HL-60 (cell line): ENCODE measurements around the gene FNIP2.

Experiments
- DNase-seq, 2 experiments: peaks; one replicate each; pipeline ENCODE4 v3.0.0-alpha.2; 2010 to 2020; ENCODE audit warnings: low read depth in 1 of 2, low spot score in 1 of 2
- H3K27ac ChIP-seq: fragments of 250-450 bp; sonication (Bioruptor Pico); replicated peaks from 2 replicates; pipeline ENCODE4 v1.5.1; 2020; ENCODE audit warnings: mild to moderate bottlenecking, moderate library complexity
- H3K27me3 ChIP-seq: fragments of 250-450 bp; sonication (Bioruptor Pico); 2 replicates; pipeline ENCODE4 v1.5.1; 2021; ENCODE audit warnings: mild to moderate bottlenecking, moderate library complexity; ENCODE audit not compliant: insufficient read depth, poor library complexity, severe bottlenecking
- H3K4me3 ChIP-seq: replicated peaks from 2 replicates; pipeline ENCODE4 v1.5.1; 2011; ENCODE audit warnings: mild to moderate bottlenecking, control low read depth, low read length; ENCODE audit not compliant: insufficient read depth
- GABPA ChIP-seq: IDR thresholded peaks from 2 replicates; pipeline ENCODE4 v1.6.1; 2012; ENCODE audit warnings: low read depth
- POLR2AphosphoS5 ChIP-seq: IDR thresholded peaks from 2 replicates; pipeline ENCODE4 v1.6.1; 2012; ENCODE audit warnings: low read depth
- SPI1 ChIP-seq: IDR thresholded peaks from 2 replicates; pipeline ENCODE4 v1.6.1; 2012; ENCODE audit warnings: low read depth, mild to moderate bottlenecking, borderline replicate concordance
- TF ChIP-seq, protein P1 (sequence below): IDR thresholded peaks from 2 replicates; pipeline ENCODE4 v1.6.1; 2012; ENCODE audit warnings: low read depth; ENCODE audit not compliant: insufficient replicate concordance
- TF ChIP-seq, protein P2 (sequence below): IDR thresholded peaks from one replicate; pipeline ENCODE4 v1.5.1; 2011; ENCODE audit warnings: low read length, control low read depth, inconsistent platforms; ENCODE audit not compliant: insufficient read depth

Gene FNIP2

DNA sequence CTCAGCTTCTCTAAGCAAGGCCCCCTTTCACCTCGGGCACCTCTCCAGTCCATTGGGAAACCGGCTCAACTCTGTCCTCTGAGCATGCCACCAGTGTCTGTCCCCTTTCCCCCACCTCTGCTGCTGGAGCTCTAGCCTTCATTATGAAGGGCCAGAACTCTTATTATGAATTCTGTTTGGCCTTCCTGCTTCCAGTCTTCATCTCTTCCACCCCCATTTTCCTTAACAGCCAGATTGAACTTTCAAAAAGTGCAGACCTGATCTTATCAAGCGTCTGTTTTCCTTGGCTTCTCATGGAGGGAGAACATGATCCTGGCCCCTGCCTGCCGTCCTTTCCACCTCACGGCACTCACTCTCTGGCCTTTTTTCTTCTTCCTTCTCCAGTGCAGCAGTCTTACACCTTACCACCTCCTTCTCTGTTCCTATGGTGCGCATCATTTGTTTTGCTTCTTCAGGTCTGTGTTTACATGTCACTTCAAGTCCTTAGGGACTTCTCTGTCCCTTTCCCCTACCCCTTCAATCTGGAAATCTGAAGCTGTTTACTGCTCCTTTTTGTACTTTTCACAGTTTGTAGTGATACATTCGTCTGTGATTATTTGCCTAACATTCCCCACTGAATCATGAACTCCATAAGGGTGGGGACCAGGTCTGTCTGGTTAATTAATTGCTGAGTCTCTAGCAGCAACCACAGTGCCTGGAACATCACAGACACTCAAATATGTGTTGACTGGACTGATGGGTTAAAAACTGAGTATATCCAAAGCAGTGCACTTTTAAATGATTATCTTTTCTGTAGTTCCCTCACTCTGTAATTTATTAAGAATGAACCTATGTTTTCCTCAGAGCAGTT is 55.8 kb downstream of the FNIP2 start:
- no peak overlapping the region for H3K27ac ChIP-seq
- no peak for DNase-seq
- H3K27me3 ChIP-seq, result no peaks in the 10 kb centered on the region
- TF ChIP-seq POLR2AphosphoS5 (no peak), SPI1 (no peak), GABPA (no peak)
- TF ChIP-seq, protein P1, sequence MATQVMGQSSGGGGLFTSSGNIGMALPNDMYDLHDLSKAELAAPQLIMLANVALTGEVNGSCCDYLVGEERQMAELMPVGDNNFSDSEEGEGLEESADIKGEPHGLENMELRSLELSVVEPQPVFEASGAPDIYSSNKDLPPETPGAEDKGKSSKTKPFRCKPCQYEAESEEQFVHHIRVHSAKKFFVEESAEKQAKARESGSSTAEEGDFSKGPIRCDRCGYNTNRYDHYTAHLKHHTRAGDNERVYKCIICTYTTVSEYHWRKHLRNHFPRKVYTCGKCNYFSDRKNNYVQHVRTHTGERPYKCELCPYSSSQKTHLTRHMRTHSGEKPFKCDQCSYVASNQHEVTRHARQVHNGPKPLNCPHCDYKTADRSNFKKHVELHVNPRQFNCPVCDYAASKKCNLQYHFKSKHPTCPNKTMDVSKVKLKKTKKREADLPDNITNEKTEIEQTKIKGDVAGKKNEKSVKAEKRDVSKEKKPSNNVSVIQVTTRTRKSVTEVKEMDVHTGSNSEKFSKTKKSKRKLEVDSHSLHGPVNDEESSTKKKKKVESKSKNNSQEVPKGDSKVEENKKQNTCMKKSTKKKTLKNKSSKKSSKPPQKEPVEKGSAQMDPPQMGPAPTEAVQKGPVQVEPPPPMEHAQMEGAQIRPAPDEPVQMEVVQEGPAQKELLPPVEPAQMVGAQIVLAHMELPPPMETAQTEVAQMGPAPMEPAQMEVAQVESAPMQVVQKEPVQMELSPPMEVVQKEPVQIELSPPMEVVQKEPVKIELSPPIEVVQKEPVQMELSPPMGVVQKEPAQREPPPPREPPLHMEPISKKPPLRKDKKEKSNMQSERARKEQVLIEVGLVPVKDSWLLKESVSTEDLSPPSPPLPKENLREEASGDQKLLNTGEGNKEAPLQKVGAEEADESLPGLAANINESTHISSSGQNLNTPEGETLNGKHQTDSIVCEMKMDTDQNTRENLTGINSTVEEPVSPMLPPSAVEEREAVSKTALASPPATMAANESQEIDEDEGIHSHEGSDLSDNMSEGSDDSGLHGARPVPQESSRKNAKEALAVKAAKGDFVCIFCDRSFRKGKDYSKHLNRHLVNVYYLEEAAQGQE, result no peak
- TF ChIP-seq, protein P2, sequence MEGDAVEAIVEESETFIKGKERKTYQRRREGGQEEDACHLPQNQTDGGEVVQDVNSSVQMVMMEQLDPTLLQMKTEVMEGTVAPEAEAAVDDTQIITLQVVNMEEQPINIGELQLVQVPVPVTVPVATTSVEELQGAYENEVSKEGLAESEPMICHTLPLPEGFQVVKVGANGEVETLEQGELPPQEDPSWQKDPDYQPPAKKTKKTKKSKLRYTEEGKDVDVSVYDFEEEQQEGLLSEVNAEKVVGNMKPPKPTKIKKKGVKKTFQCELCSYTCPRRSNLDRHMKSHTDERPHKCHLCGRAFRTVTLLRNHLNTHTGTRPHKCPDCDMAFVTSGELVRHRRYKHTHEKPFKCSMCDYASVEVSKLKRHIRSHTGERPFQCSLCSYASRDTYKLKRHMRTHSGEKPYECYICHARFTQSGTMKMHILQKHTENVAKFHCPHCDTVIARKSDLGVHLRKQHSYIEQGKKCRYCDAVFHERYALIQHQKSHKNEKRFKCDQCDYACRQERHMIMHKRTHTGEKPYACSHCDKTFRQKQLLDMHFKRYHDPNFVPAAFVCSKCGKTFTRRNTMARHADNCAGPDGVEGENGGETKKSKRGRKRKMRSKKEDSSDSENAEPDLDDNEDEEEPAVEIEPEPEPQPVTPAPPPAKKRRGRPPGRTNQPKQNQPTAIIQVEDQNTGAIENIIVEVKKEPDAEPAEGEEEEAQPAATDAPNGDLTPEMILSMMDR, result no peak
- H3K4me3 ChIP-seq, result no peak overlapping the region

DNA sequence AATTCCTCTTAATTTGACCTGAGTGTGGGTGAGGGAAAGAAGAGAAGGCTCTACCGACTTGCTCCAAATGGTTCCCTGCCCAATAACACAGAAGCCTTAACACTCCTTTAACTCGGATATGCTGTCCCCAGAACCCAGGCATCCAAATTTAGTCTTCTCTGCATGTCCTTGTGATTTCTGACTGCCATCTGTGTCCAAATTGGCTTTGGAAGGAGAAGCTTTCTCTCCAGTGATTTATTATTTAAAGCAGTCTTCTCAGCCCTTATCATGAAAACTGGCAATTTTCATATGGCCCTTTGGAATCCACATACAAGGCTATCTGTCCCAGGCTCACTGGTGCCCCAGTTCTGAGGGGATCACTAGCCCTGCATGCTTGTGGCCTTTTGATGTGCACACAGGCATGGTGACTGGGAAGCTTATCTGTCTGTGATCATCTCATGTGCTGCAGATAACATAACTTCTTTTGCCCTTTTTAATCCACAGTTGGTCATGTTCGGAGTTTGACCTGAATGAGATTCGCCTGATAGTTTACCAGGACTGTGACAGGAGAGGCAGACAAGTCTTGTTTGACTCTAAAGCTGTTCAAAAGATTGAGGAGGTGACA is 56.7 kb downstream of the FNIP2 start:
- TF ChIP-seq, protein P2, result no peak
- no peak for TF ChIP-seq SPI1
- no peak for TF ChIP-seq GABPA
- TF ChIP-seq, protein P1, result no peak
- no peak for TF ChIP-seq POLR2AphosphoS5
- no peak overlapping the region for H3K4me3 ChIP-seq
- DNase-seq, result no peak
- no peak overlapping the region for H3K27ac ChIP-seq
- no peaks in the 10 kb centered on the region for H3K27me3 ChIP-seq

DNA sequence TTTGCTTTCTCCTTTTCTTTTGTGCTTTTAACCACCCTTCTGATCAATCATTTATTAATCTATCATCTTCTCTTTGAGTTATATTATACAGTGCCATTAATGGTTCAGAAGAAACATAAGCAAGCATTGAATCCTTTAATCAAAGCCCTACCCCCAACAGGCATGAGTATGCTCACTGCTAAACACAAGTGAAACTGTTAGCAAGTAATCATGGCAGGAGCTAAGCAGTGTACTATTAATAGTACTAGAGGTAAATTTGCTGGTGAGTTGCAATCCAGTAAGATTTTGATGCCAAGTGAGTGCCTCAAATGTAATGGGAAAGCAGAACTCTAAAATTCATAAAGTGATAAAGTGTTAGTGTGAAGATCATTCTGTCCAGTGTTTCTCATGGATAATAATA is 57.2 kb downstream of the FNIP2 start:
- H3K27ac ChIP-seq, result no peak overlapping the region
- TF ChIP-seq SPI1 (no peak), GABPA (no peak), POLR2AphosphoS5 (no peak)
- TF ChIP-seq, protein P2, result no peak
- TF ChIP-seq, protein P1, result no peak
- no peaks in the 10 kb centered on the region for H3K27me3 ChIP-seq
- no peak for DNase-seq
- no peak overlapping the region for H3K4me3 ChIP-seq
